NT2/D1 (cell line): ENCODE measurements around the gene TBATA.

ENCODE experiments used
- DNase-seq: peaks from one replicate; pipeline ENCODE4 v3.0.0-alpha.2; 2011; ENCODE audit warnings: low read depth, low spot score
- H3K27me3 ChIP-seq: 2 replicates; pipeline ENCODE4 v1.6.0; 2011; ENCODE audit warnings: mild to moderate bottlenecking; ENCODE audit not compliant: insufficient read length, insufficient read depth
- H3K36me3 ChIP-seq: 2 replicates; pipeline ENCODE4 v1.6.1; 2011; ENCODE audit warnings: mild to moderate bottlenecking, low read length, mixed read lengths; ENCODE audit not compliant: insufficient read depth, insufficient read length
- H3K4me1 ChIP-seq: 2 replicates; pipeline ENCODE4 v1.5.1; 2011; ENCODE audit not compliant: insufficient read depth, insufficient read length
- H3K4me3 ChIP-seq: 2 replicates; pipeline ENCODE4 v1.5.1; 2011; ENCODE audit warnings: low read depth; ENCODE audit not compliant: insufficient read length
- H3K9ac ChIP-seq: 2 replicates; pipeline ENCODE4 v1.6.0; 2011; ENCODE audit warnings: low read depth; ENCODE audit not compliant: insufficient read length
- H3K9me3 ChIP-seq: 2 replicates; pipeline ENCODE4 v1.5.1; 2011; ENCODE audit warnings: mild to moderate bottlenecking, low read length; ENCODE audit not compliant: insufficient read depth
- SUZ12 ChIP-seq: IDR thresholded peaks from 2 replicates; pipeline ENCODE4 v1.6.1; 2011; ENCODE audit not compliant: insufficient read length, insufficient read depth; ENCODE audit errors: extremely low read depth
- YY1 ChIP-seq: IDR thresholded peaks from 2 replicates; pipeline ENCODE4 v1.6.1; 2011; ENCODE audit not compliant: insufficient read length, insufficient read depth
- ZNF274 ChIP-seq: IDR thresholded peaks from 2 replicates; pipeline ENCODE4 v1.6.1; 2011; ENCODE audit warnings: mild to moderate bottlenecking, low read depth, low read length

Gene TBATA

GRCh38 chr10:70743879-70744278 lies 41.3 kb downstream of the TBATA start:
- no peaks in the 10 kb centered on the region for H3K27me3 ChIP-seq
- H3K9me3 ChIP-seq: peaks cover 8% of the 10 kb centered on the region; the same call in 1 of the 2 replicates
- H3K9ac ChIP-seq: no peak overlapping the region
- H3K4me3 ChIP-seq: no peak overlapping the region
- no peak for TF ChIP-seq SUZ12
- no peak for TF ChIP-seq YY1
- no peak for TF ChIP-seq ZNF274
- DNase-seq: no peak
- no peaks in the 10 kb centered on the region for H3K4me1 ChIP-seq
- H3K36me3 ChIP-seq: no peaks in the 10 kb centered on the region

GRCh38 chr10:70743430-70743788 lies 41.8 kb downstream of the TBATA start:
- H3K36me3 ChIP-seq: no peaks in the 10 kb centered on the region
- no peak overlapping the region for H3K9ac ChIP-seq
- no peaks in the 10 kb centered on the region for H3K27me3 ChIP-seq
- no peak overlapping the region for H3K4me3 ChIP-seq
- TF ChIP-seq YY1 (no peak), ZNF274 (no peak), SUZ12 (no peak)
- H3K4me1 ChIP-seq: no peaks in the 10 kb centered on the region
- H3K9me3 ChIP-seq: peaks cover 8% of the 10 kb centered on the region; the same call in 1 of the 2 replicates
- DNase-seq: no peak

- Histone ChIP-seq H3K36me3 (no peaks in the 10 kb centered on the region), H3K27me3 (no peaks in the 10 kb centered on the region), H3K9ac (no peak overlapping the region), H3K4me1 (no peaks in the 10 kb centered on the region), H3K9me3 (peaks cover 8% of the 10 kb centered on the region; the same call in 1 of the 2 replicates), H3K4me3 (no peak overlapping the region)
- DNase-seq: no peak
- no peak for TF ChIP-seq ZNF274
- no peak for TF ChIP-seq YY1
- TF ChIP-seq SUZ12: no peak
Observed at GRCh38 chr10:70742537-70743429, 42.4 kb downstream of the TBATA start.

GRCh38 chr10:70740406-70741288 lies 44.5 kb downstream of the TBATA start:
- H3K36me3 ChIP-seq: no peaks in the 10 kb centered on the region
- no peak for DNase-seq
- TF ChIP-seq YY1 (no peak), ZNF274 (no peak)
- H3K4me3 ChIP-seq: no peak overlapping the region
- peaks cover 6% of the 10 kb centered on the region; the same call in 1 of the 2 replicates for H3K9me3 ChIP-seq
- H3K4me1 ChIP-seq: no peaks in the 10 kb centered on the region
- H3K9ac ChIP-seq: no peak overlapping the region
- H3K27me3 ChIP-seq: no peaks in the 10 kb centered on the region

GRCh38 chr10:70738761-70739121 lies 46.4 kb downstream of the TBATA start:
- Histone ChIP-seq H3K4me1 (no peaks in the 10 kb centered on the region), H3K9me3 (no peaks in the 10 kb centered on the region), H3K4me3 (no peak overlapping the region), H3K36me3 (no peaks in the 10 kb centered on the region), H3K27me3 (no peaks in the 10 kb centered on the region), H3K9ac (no peak overlapping the region)
- no peak for DNase-seq
- TF ChIP-seq SUZ12 (no peak), ZNF274 (no peak), YY1 (no peak)

GRCh38 chr10:70738006-70738760 lies 47.0 kb downstream of the TBATA start:
- Histone ChIP-seq H3K27me3 (no peaks in the 10 kb centered on the region), H3K4me1 (no peaks in the 10 kb centered on the region), H3K9me3 (no peaks in the 10 kb centered on the region), H3K4me3 (no peak overlapping the region), H3K36me3 (no peaks in the 10 kb centered on the region), H3K9ac (no peak overlapping the region)
- no peak for TF ChIP-seq YY1
- no peak for TF ChIP-seq SUZ12
- no peak for TF ChIP-seq ZNF274
- DNase-seq: no peak

- Histone ChIP-seq H3K27me3 (no peaks in the 10 kb centered on the region), H3K9ac (no peak overlapping the region), H3K4me1 (no peaks in the 10 kb centered on the region), H3K9me3 (no peaks in the 10 kb centered on the region), H3K36me3 (no peaks in the 10 kb centered on the region), H3K4me3 (no peak overlapping the region)
- TF ChIP-seq YY1: no peak
- no peak for TF ChIP-seq SUZ12
- TF ChIP-seq ZNF274: no peak
- no peak for DNase-seq
Observed at GRCh38 chr10:70737250-70737649, 47.9 kb downstream of the TBATA start.
